ENCODE data around the gene STXBP5.

- TF ChIP-seq CTCF (IDR thresholded peaks at IDR 0.05) (no peak), EZH2 (IDR thresholded peaks at IDR 0.05; ENCODE audit: borderline replicate concordance, insufficient read depth, low read depth, low read length, poor library complexity, severe bottlenecking) (no peak)
Observed at GRCh38 chr6:147299035-147299434, 94.8 kb downstream of the STXBP5 start.
